ENCODE measurements around the gene SMAD3. TPM values are rescaled to one million over a fixed set of nuclear protein-coding genes. Genes with fewer than 3 reads are reported as not detected.
A peak's percentile ranks its signal among the peaks of the same experiment; 100 is the strongest.

The SMAD3 gene
- total RNA-seq, 1 experiment from 2014 or later = 46.7 TPM

DNA sequence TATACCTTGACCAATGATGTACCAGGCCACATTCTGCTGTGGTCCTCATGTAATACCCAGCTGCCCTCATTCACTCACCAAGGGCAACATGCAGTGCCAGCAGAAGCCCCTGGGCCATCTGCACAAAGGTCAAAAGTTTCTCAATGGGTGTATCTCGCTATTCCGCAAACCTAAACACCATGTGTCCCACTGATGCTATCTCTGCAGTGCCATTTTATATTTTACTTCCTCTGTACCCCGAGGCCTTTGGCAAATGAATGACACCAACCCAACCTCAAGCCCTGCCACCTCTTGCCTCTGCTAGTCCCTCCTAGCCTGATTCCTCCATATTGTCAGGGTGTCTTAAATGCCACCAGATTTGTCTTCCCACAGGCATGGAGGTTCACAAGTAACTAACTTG, 129.9 kb downstream of the SMAD3 start:
- no peak for DNase-seq (ENCODE audit: low read depth)

DNA sequence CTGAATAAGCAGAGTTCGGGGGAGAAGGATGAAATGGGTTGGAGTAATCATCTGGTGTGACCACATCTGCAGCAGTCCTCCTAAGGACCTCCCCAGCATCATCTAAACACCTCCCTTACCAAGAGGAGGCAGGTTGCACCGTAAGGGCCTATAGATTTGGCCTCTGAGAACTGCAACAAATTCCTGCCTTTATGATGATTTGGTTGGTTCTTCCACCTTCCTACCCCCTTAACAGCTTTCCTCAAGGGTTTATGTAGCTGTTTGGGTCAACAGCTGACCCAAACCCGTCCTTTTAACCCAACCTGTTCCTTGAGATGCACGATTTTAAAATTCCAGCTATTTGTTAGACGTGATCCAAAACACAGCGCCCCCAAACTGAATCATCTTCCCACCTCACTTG, 130.8 kb downstream of the SMAD3 start:
- DNase-seq (ENCODE audit: low read depth) = peak; percentile 47

DNA sequence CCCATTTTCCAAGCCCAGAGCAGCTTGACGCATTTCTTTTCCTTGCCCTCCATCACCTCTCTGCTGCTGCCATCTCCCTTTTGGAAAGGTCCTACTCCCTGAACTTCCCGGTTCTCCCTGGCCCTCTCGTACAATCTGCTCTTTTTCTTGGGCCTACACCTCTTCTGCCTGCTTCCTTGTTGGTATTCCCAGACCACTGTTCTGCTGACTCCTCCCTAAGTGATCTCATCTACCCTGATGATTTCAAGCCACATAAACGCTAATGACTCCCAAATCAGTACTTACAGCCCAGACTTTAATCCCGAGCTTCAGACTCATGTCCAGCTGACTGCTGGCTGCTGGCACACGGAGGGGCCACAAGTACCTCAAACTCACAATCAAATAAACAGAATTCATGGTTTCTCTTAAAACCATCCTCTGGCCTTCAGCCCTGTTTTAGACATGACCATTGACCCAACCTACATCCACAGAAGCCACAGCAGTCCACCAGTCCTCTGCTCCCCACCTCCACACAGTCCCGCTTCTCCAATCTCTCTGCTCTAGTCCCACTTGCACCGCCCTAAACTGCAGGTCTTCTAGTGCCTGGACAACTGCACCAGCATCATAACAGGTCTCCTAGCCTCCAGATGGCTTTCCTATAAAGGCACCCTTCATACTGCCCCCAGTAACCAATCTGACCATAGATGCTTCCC, 131.4 kb downstream of the SMAD3 start:
- peak; percentile 90 for DNase-seq (ENCODE audit: low read depth)

DNA sequence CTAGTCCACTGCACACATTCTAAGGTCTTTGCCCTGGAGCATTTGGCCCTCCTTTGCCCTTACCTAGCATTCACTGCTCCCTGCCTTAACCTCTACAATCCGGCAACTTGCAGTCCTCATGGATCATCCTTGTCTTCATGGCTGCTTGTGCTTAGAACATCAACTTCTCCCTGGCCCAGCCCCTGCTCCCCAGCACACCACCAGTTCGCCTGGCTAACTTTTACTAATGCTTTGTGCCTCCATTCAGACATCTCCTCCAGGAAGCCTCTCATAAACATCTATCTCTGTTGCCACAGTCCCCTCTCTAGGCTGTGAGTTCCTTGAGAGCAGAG, 131.9 kb downstream of the SMAD3 start:
- no peak for DNase-seq (ENCODE audit: low read depth)

DNA sequence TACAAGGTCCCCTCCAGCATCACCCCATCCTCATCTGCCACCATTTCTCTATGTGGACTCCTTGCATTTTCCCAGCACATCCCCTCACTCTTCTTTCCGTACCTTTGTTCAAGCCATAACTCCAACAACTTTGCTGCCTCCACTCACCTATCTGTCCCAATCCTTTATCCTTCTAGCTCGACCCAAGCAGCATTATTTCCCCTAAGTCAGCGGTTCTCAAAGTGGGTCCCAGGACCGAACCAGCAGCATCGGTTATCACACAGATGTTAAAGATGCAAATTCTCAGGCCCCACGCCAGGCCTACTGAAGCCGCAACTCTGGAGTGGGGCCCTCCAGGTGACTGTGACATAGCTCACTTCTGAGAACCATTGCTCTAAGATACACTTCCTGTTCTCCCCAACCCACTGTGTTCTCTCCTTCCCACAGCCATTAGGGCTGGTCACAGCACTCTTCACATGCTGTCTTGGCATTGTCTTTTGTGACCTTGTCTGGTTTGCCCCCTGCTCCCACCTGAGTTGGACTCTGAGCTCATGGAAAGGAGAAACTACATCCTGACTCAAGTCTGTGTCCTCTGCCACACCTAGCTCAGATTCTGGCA, 132.9 kb downstream of the SMAD3 start:
- no peak for DNase-seq (ENCODE audit: low read depth)

DNA sequence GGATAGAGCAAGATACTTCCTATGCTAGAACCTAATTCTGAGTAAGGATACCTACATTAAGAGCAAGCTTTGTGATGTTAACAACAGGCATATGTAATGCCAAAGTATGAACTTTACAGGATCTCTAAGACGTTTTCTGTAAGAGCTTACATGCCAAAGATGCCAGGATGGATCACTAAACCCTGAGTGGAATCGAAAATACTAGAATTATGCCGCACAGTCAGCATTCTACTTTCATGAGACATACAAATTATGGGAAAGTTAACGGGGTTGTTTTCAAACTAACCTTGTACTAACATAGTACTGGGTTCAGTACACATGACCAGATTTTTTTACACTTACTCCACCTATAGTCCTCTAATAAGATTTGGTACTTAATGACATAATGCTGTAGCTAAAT, 134.0 kb downstream of the SMAD3 start:
- DNase-seq (ENCODE audit: low read depth) = no peak

DNA sequence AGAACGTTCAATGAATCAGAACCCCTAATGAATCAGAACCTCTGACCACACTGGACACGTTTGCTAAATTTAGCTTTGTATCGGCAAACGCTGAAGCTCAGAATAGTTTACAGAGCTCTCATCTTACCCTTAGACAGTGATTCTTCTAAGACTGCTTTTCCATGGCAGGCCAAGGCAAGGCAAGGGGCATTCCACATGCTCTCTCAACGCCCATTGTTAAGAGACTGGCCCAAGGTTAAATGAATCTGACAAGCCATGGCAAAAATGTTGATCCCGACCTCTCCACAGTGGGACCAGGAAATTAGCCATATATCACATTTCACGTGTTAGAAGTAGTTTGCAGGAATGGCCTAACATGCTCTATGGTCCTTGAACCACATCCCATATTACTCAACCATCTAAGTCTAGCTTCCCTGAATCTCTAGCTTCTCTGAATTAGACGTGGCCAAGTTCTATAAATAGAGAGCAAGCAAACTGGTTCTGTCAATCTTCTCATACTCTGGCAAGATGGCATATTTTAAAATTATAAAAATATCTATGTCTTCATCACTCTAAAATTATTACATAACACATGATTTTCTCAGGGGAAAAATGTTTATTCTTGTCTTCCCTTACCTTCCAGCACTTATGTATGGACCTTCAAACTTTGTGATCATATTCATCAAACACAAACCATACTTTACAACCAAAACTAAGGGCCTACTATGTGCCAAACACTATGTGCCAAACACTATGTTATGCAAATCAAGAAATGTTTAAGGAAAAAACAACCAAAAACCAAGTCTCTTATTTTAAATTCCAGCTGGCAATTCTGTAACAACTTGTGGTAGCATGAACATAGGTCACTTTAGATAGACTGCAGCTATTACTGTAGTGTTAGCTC, 134.7 kb downstream of the SMAD3 start:
- peak; percentile 32 for DNase-seq (ENCODE audit: low read depth)

DNA sequence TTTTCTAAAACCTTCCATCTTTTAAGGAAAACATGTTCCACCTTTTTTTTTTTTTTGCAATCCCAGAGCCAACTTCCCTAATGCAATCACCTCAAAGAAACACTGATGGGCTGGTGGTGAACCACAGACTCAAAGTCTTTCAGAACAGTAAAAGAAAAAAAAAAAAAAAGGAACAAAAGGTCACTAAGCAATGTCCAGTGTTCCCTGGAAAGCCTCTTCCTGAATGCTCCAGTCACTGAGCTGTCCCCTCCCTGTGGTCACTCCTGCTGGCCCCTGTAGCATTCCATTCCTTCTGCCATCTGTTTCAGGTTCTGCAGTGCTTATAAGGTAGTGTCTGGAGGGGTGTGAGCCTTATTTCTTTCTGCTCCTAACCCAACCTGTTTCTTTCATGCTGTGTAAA, 135.7 kb downstream of the SMAD3 start:
- DNase-seq (ENCODE audit: low read depth) = peak; percentile 87

DNA sequence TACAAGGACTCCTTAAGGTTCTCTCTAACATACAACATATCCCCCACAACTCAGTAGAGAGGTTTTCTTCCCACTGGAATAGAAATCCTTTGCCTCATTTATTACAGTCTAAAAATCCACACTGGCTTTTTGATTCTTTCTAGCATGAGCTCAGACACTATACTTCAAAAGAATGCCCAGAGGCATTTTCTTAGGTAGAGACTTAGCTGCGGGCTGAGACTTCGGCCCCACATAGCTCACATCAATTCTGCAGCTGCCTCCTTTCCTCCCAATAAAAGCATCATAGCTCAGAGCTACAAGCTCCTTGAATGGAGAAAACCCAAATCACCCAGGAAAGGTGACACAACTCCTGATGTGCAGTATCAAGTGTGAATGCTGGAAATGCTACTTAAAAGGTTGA, 136.7 kb downstream of the SMAD3 start:
- no peak for DNase-seq (ENCODE audit: low read depth)

DNA sequence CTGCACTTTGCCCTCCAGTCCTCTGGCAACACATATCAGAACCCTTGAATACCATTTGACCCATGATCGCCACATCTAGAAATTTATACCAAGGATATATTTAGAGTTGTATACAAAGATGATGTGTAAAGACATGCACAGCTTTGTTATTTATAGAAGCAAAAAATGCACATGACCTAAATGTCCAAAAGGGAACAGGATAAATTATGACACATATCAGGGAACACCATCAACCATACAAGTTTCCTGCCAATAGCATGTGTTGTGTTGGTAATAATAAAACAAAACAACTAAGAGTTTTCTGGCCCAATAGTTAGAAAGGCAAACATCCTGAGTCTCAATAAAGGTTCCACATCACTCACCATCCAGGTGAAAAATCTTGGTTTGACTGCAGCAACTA, 137.6 kb downstream of the SMAD3 start:
- no peak for DNase-seq (ENCODE audit: low read depth)

DNA sequence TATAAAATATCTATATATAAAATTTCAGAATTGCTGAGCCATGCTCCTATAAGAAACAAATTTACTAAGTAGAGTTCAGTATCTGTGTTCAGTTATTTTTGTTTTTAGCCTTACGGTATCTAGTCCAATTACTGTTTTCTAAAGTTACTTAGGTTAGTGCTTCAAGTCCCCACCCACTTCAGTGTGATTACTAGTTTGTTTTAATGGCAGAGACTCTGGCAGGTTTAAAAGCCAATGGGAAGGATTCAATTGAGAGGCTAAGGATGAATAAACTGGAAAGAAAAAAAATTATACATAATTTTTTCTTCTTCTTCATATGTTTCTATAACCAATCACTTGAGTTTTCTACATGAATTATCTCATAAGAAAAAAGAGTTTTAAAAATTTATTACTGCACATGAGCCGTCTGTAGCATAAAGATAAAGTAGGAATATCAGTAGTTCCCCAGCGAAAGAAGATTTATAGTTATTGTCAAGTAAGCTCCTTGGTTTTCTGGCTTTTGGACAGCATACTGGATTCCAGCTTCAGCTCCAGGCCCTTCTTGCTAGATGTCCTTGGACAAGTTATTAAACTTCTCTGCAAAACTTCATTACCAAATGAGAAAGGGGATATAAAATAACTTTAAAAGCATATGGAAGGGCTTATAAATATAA, 142.3 kb downstream of the SMAD3 start:
- no peak for DNase-seq (ENCODE audit: low read depth)

DNA sequence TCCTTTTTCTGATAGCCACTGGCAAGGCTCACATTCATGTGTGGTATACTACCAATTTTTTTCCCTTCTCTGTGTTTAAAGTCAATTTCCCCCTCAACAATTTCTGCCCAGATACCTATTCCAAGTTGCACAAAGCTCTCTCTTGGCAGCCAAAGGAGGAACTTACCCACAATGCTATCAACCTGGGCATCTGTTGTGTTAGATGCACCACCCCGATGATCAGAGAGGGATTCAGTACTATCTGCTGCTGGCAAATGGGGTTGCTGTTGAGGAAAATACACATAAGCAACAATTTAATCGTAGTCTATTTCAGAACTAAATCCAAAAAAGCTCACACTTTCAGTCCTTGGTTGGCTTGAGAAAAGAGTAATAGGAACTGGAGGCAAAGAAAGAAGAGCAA, 143.0 kb downstream of the SMAD3 start:
- DNase-seq (ENCODE audit: low read depth) = no peak

DNA sequence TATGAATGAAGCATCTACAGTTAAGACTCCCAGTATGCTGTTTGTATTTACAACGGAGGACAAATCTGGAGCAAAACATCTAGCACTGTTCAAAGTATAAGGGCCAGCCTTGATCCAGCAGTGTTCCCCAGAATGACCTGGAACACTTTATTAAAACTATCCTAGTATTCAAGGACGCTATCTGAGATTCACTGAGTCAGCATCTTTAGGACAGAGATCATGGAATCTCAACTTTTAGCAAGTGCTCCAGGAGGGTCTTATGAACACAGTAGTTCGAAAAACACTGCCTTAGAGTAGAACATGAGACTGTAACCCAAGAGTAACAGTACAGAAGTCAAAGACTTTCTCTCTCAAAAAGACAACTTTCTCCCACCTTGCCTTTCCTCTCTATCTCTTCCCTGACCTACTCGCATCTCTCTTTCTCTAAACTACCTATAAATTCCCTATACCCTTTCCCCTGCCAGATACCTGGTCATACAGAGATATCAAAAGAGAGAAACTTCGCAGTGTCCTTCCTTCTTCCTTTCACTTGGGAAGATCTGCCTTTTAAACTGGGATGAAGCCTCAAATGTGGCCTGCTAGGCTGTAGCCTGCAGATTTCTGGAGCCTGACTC, 145.3 kb downstream of the SMAD3 start:
- DNase-seq (ENCODE audit: low read depth) = no peak

DNA sequence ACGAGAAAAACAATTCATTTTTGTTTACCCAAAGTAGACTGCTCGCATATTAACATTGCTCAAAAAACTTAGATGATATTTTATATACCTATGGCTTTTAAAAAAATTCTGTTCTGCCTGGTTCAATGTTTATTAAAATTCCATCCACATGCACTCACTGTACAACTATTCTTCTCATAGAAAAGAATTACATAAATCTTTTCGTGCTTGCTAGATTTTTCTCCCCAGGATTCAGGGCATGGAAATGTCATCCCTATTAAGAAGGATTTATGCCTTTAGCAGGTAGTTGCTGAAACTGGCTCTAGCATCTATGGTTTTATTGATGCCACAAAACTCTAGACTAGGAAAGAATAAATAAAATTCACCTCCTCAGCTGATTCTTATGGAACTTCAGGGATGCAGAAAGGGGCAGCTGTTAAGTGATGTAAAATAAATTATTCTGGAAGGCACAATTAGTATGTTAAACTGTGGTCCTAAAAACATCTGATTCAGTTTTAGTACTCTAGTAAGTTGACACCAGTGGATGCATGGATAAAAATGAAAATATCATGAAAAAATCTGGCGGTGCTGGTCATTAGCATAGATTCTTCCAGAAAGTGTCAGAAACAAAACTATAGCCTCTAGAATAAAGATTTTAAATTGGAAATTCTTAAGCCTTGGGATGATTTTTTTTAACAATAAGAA, 147.4 kb downstream of the SMAD3 start:
- no peak for DNase-seq (ENCODE audit: low read depth)

DNA sequence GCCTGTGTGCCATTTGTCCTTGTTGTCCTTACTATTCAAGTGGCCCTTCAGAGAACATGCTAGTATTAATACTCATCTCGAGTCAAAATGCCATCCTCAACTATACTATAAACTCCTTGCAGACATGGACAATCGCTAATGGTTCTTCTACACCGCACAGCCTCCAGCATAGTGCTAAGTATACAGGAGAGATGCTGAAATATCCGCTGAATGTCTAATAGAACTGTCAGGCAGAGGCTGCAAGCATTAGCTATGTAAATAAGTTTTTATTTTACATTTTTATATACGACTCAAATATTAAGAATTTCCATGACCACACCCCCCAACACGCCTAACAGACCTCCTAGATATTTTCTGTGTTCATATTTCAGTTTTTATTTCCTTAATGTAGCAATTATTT, 149.7 kb downstream of the SMAD3 start:
- DNase-seq (ENCODE audit: low read depth) = no peak

DNA sequence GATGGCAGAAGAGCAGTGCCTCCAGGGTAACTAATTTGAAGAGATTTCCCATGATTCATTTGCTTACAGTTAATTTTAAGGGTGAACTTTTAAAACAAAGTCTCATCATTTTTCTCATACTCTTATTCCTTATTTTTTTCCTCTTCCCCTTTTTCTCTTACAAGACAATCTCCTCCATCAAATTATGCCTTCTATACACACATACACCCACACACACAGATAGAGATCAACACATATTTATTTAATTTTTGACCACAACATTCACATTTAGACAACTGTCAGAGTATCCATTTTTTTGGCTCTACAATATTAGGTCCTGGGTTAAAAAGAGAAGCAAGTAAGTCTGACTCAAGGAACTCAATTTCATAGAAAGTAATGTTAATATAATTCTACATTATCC, 151.5 kb downstream of the SMAD3 start:
- DNase-seq (ENCODE audit: low read depth) = no peak

DNA sequence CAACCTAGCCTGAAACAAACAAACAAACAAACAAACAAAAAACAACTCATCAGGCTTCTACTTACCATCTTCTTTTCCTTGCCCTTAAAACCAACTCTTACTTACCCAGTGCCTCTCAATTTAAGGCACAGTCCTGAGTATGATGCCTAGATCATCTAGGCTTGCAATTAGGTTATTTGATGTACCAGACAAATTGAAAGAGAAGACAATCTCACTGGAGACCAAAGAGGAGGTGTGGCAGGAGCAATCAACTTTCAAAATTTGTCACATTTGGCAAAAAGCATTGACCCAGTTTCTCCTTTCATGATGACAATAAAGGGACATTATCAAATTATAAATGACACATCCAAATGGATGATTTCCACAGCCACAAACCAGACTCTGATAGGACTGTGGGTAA, 153.0 kb downstream of the SMAD3 start:
- no peak for DNase-seq (ENCODE audit: low read depth)

DNA sequence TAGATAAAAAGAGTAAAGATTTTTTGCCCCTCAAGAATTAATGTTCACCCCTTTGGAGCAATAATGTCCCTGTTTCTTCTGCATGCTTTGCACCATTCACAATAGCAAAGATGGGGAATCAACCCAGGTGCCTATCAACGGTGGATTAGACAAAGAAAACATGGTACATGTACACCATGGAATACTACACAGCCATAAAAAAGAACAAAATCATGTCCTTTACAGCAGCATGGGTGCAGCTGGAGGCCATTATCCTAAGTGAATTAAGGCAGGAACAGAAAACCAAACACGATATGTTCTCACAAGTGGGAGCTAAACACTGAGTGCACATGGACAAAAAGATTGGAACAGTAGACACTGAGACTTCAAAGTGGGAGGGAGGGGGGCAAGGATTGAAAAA, 153.9 kb downstream of the SMAD3 start:
- DNase-seq (ENCODE audit: low read depth) = no peak

DNA sequence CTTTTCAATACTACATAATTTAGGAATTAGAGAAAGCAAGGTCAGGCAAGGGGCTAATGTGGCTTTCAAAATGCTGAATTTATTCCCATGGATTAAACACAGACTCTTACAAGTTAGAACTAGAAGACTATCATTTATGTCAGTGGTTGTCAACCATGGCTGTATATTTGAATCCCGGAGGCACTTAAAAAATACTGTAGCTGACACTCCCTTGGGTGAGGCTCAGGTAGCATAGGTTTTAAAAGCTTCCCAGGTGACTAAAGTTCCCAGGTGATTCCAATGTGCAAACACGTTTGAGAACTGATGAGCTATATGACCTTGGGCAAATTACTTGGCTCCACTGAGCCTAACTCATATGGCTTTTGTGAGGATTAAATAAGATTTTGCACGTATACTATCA, 159.5 kb downstream of the SMAD3 start:
- no peak for DNase-seq (ENCODE audit: low read depth)

DNA sequence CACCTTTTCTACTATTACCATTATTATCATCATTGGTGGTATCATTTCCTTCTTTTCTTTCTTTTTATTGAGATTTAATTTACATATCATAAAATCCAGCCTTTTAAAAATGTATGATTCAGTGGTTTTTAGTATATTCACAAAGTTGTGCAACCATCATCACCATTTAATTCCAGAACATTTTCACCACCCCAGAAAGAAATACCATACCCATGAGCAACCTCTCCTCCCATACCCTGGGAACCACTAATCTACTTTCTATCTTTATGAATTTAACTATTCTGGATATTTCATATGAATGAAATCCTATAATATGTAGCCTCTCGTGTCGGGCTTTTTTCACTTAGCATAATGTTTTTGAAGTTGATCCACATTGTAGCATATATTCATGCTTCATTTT, 159.9 kb downstream of the SMAD3 start:
- DNase-seq (ENCODE audit: low read depth) = peak; percentile 7

DNA sequence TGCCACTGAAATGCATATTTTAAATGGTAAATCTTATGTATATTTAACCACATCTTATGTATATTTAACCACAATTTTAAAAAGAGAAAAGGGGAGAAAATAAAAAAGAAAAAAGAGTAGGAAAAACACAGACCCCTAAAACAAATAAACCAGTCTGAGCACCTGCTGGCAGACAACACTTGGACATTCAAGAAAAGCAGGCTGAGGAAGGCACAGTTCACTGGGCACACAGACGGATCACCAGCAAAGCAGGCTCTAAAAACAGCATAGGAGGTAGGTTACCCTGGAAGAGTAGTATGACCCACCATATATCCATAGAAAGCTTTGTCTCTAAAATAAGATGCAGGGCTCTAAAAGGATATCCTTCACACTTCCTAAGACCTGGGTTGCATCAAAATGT, 162.0 kb downstream of the SMAD3 start:
- DNase-seq (ENCODE audit: low read depth) = no peak

DNA sequence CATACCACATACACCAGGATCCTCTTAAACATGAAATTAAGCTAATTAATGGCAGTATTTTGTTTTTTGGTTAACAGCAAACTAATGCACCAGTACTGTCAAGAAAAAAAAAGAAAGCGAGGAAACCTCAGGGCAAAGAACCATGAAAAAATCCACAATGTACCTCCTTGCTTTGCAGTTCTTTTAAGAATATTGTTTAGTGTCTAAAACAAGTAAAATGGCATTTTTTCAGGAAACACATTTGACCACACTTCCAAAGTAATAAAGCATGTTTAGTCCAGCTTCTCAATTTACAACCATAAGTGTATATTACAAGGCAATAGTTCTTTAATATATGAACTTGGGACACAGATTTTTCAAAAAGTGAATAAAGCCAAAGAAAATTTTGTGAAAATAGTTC, 162.4 kb downstream of the SMAD3 start:
- DNase-seq (ENCODE audit: low read depth) = no peak
